ENCODE results near the gene IGF1R. TPM values are rescaled to one million over a fixed set of nuclear protein-coding genes. Genes with fewer than 3 reads are reported as not detected.

IGF1R gene
- total RNA-seq, 1 experiment from 2014 or later, result 16.3 TPM

GRCh38 chr15:98614681-98615080, 33.7 kb upstream of the IGF1R start:
- no peaks in the 10 kb centered on the region for H3K36me3 ChIP-seq (ENCODE audit: control insufficient read depth in 1 of 2, insufficient read depth in 2 of 2, low read length in 2 of 2)
- H3K9me3 ChIP-seq (ENCODE audit: control insufficient read depth in 1 of 2, insufficient read depth in 1 of 2, low read depth in 1 of 2, low read length in 2 of 2), result no peaks in the 10 kb centered on the region
- ChIA-PET POLR2A (no interaction called here), CTCF (no interaction called here), RAD21 (ENCODE audit: low non-redundant PET in 1 of 2, low total read pairs in 2 of 2, uncharacterized antibody in 2 of 2, unreplicated experiment in 2 of 2) (no interaction called here)
- BruUV-seq (replicated peaks), result no TSS peak
- no peak overlapping the region for H3K9ac ChIP-seq (ENCODE audit: low read length)
- intact Hi-C loops (cut with micrococcal nuclease), result no loop called here
- H3K9me2 ChIP-seq (ENCODE audit: insufficient read depth), result no peaks in the 10 kb centered on the region
- no peak overlapping the region for H3K27ac ChIP-seq (ENCODE audit: low read depth, low read length)
- no peaks in the 10 kb centered on the region for H4K20me1 ChIP-seq (ENCODE audit: insufficient read depth)
- no peak overlapping the region for H3K4me2 ChIP-seq (ENCODE audit: low read length)
- H2AFZ ChIP-seq (ENCODE audit: low read depth, low read length, poor library complexity, severe bottlenecking), result no peak overlapping the region
- peaks cover 3 to 4% of the 10 kb centered on the region in 2 experiments for H3K4me1 ChIP-seq (ENCODE audit: control insufficient read depth in 1 of 2, insufficient read depth in 2 of 2, low read length in 2 of 2)
- H3K79me2 ChIP-seq (ENCODE audit: insufficient read depth, low read length), result no peaks in the 10 kb centered on the region
- H3K4me3 ChIP-seq (replicated peaks in 1 of 2; ENCODE audit: low read depth in 1 of 2, low read length in 2 of 2), result no peak overlapping the region
- TF ChIP-seq ZBTB33 (IDR thresholded peaks at IDR 0.05; ENCODE audit: extremely low read depth, insufficient replicate concordance, low read length), result no peak
- no peak for TF ChIP-seq REST (IDR thresholded peaks at IDR 0.05; ENCODE audit: low read depth)
- TF ChIP-seq EZH2 (IDR thresholded peaks at IDR 0.05), result no peak
- no peak for DNase-seq (ENCODE audit: low read depth, low spot score)
- H3K27me3 ChIP-seq (ENCODE audit: insufficient read depth, low read length), result peaks cover 9% of the 10 kb centered on the region; the same call in 1 of the 2 replicates
- no peak for ATAC-seq
